Measurements from ENCODE around the gene LBP. TPM values are rescaled to one million over a fixed set of nuclear protein-coding genes. Genes with fewer than 3 reads are reported as not detected.

Gene LBP
- total and polyA plus RNA-seq, 10 of the 15 experiments (the other 5 are each of a cell fraction or from before 2014, with no cell fraction given), result 0.04 to 0.10 TPM; not detected in 8

DNA sequence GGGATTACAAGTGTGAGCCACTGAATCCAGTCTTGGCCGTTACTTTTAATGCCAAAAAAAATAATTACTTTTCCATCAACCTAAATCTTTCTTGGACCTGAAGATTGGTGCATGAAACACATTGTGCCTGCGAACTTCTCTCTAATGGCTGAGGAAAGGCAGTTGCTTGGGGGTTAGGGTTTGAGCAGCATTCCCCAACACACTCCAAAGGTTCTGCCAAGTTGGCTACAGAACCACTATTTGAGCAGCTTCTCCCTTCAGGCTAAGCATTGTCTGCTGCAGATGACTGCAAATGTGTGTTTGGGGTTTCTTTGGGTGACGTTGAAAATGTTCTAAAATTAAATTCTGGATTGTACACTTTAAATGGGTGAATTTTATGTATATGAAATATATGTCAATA lies 6.3 kb upstream of the LBP start:
- H3K4me2 ChIP-seq (ENCODE audit: control insufficient read depth, insufficient read depth), result no peak overlapping the region
- WGBS (ENCODE audit: insufficient coverage, insufficient replicate concordance, low lambda C conversion rate, missing lambda C conversion rate), result 17% methylated on average over 3 of the region's 3 CpGs
- no peak for ATAC-seq
- in situ Hi-C loops (cut with MboI), result no loop called here
- H3K36me3 ChIP-seq (ENCODE audit: control insufficient read depth in 2 of 2, insufficient read depth in 2 of 2, low read length in 1 of 2), result no peaks in the 10 kb centered on the region
- H3K27me3 ChIP-seq (replicated peaks in 1 of 2; ENCODE audit: control insufficient read depth in 2 of 2, insufficient read depth in 2 of 2, low read length in 1 of 2), result no peaks in the 10 kb centered on the region
- no peak overlapping the region for H3K9ac ChIP-seq (ENCODE audit: control insufficient read depth, insufficient read depth, low read length)
- H3K79me2 ChIP-seq (ENCODE audit: control insufficient read depth, insufficient read depth, low read length), result no peaks in the 10 kb centered on the region
- BruUV-seq (replicated peaks), result no TSS peak
- H3K9me3 ChIP-seq (replicated peaks; ENCODE audit: control insufficient read depth, insufficient read depth, low read length), result no peaks in the 10 kb centered on the region; the same call in 1 of the 3 replicates
- ChIA-PET POLR2A (no interaction called here), RAD21 (ENCODE audit: unreplicated experiment) (no interaction called here), CTCF (interaction anchor here (1.2 kb wide), 1 partner anchor 68 kb away, joined by 3 read pairs; no protein-coding TSS in a partner anchor), SMC1A (ENCODE audit: uncharacterized antibody, unreplicated experiment) (no interaction called here)
- no peak overlapping the region for H3K4me3 ChIP-seq
- intact Hi-C loops (cut with micrococcal nuclease; ENCODE audit: unreplicated experiment), result no loop called here
- no peak overlapping the region for H2AFZ ChIP-seq (ENCODE audit: control insufficient read depth, low read depth, low read length)
- DNase-seq (ENCODE audit: low read depth, low spot score), result no peak
- H4K20me1 ChIP-seq (ENCODE audit: control insufficient read depth, insufficient read depth), result no peaks in the 10 kb centered on the region
- H3K27ac ChIP-seq (ENCODE audit: control insufficient read depth, insufficient read depth), result no peak overlapping the region
- FAIRE-seq, result peak; percentile 35
- no peaks in the 10 kb centered on the region for H3K4me1 ChIP-seq (ENCODE audit: control insufficient read depth, insufficient read depth, low read length)
- no peak for TF ChIP-seq IKZF2 (IDR thresholded peaks at IDR 0.05)
- no peak for TF ChIP-seq CREM (IDR thresholded peaks at IDR 0.05; ENCODE audit: low read depth)
- TF ChIP-seq, protein P1, sequence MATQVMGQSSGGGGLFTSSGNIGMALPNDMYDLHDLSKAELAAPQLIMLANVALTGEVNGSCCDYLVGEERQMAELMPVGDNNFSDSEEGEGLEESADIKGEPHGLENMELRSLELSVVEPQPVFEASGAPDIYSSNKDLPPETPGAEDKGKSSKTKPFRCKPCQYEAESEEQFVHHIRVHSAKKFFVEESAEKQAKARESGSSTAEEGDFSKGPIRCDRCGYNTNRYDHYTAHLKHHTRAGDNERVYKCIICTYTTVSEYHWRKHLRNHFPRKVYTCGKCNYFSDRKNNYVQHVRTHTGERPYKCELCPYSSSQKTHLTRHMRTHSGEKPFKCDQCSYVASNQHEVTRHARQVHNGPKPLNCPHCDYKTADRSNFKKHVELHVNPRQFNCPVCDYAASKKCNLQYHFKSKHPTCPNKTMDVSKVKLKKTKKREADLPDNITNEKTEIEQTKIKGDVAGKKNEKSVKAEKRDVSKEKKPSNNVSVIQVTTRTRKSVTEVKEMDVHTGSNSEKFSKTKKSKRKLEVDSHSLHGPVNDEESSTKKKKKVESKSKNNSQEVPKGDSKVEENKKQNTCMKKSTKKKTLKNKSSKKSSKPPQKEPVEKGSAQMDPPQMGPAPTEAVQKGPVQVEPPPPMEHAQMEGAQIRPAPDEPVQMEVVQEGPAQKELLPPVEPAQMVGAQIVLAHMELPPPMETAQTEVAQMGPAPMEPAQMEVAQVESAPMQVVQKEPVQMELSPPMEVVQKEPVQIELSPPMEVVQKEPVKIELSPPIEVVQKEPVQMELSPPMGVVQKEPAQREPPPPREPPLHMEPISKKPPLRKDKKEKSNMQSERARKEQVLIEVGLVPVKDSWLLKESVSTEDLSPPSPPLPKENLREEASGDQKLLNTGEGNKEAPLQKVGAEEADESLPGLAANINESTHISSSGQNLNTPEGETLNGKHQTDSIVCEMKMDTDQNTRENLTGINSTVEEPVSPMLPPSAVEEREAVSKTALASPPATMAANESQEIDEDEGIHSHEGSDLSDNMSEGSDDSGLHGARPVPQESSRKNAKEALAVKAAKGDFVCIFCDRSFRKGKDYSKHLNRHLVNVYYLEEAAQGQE (IDR thresholded peaks at IDR 0.05; ENCODE audit: low read depth, low read length), result no peak
- no peak for TF ChIP-seq POLR2AphosphoS5 (IDR thresholded peaks at IDR 0.05; ENCODE audit: low read length)
- TF ChIP-seq SREBF2 (IDR thresholded peaks at IDR 0.05; ENCODE audit: low read length), result no peak
- TF ChIP-seq ATF7 (IDR thresholded peaks at IDR 0.05; ENCODE audit: low read depth), result no peak
- TF ChIP-seq SMARCA5 (IDR thresholded peaks at IDR 0.05), result no peak
- no peak for TF ChIP-seq IRF4 (IDR thresholded peaks at IDR 0.05; ENCODE audit: low read depth, low read length)
- TF ChIP-seq BCL11A (IDR thresholded peaks at IDR 0.05; ENCODE audit: low read depth, low read length), result no peak
- TF ChIP-seq POLR2A (IDR thresholded peaks at IDR 0.05; ENCODE audit: low read depth, low read length), result no peak
- TF ChIP-seq ASH2L (IDR thresholded peaks at IDR 0.05; ENCODE audit: borderline replicate concordance, low read depth), result no peak
- TF ChIP-seq, protein P2, sequence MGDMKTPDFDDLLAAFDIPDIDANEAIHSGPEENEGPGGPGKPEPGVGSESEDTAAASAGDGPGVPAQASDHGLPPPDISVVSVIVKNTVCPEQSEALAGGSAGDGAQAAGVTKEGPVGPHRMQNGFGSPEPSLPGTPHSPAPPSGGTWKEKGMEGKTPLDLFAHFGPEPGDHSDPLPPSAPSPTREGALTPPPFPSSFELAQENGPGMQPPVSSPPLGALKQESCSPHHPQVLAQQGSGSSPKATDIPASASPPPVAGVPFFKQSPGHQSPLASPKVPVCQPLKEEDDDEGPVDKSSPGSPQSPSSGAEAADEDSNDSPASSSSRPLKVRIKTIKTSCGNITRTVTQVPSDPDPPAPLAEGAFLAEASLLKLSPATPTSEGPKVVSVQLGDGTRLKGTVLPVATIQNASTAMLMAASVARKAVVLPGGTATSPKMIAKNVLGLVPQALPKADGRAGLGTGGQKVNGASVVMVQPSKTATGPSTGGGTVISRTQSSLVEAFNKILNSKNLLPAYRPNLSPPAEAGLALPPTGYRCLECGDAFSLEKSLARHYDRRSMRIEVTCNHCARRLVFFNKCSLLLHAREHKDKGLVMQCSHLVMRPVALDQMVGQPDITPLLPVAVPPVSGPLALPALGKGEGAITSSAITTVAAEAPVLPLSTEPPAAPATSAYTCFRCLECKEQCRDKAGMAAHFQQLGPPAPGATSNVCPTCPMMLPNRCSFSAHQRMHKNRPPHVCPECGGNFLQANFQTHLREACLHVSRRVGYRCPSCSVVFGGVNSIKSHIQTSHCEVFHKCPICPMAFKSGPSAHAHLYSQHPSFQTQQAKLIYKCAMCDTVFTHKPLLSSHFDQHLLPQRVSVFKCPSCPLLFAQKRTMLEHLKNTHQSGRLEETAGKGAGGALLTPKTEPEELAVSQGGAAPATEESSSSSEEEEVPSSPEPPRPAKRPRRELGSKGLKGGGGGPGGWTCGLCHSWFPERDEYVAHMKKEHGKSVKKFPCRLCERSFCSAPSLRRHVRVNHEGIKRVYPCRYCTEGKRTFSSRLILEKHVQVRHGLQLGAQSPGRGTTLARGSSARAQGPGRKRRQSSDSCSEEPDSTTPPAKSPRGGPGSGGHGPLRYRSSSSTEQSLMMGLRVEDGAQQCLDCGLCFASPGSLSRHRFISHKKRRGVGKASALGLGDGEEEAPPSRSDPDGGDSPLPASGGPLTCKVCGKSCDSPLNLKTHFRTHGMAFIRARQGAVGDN (IDR thresholded peaks at IDR 0.05), result no peak
- TF ChIP-seq, protein P3, sequence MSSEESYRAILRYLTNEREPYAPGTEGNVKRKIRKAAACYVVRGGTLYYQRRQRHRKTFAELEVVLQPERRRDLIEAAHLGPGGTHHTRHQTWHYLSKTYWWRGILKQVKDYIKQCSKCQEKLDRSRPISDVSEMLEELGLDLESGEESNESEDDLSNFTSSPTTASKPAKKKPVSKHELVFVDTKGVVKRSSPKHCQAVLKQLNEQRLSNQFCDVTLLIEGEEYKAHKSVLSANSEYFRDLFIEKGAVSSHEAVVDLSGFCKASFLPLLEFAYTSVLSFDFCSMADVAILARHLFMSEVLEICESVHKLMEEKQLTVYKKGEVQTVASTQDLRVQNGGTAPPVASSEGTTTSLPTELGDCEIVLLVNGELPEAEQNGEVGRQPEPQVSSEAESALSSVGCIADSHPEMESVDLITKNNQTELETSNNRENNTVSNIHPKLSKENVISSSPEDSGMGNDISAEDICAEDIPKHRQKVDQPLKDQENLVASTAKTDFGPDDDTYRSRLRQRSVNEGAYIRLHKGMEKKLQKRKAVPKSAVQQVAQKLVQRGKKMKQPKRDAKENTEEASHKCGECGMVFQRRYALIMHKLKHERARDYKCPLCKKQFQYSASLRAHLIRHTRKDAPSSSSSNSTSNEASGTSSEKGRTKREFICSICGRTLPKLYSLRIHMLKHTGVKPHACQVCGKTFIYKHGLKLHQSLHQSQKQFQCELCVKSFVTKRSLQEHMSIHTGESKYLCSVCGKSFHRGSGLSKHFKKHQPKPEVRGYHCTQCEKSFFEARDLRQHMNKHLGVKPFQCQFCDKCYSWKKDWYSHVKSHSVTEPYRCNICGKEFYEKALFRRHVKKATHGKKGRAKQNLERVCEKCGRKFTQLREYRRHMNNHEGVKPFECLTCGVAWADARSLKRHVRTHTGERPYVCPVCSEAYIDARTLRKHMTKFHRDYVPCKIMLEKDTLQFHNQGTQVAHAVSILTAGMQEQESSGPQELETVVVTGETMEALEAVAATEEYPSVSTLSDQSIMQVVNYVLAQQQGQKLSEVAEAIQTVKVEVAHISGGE (CRISPR knock-in tag; IDR thresholded peaks at IDR 0.05), result no peak
- no peak for TF ChIP-seq MEF2A (IDR thresholded peaks at IDR 0.05; ENCODE audit: insufficient read depth, low read depth, low read length)
- TF ChIP-seq, protein P4, sequence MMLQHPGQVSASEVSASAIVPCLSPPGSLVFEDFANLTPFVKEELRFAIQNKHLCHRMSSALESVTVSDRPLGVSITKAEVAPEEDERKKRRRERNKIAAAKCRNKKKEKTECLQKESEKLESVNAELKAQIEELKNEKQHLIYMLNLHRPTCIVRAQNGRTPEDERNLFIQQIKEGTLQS (IDR thresholded peaks at IDR 0.05; ENCODE audit: borderline replicate concordance, extremely low read depth, low read depth, low read length), result no peak
- TF ChIP-seq YY1 (IDR thresholded peaks at IDR 0.05; ENCODE audit: low read depth, low read length), result no peak

Measured in GM12878 (cell line).